ENCODE measurements around the gene FLT3LG. TPM values are rescaled to one million over a fixed set of nuclear protein-coding genes. Genes with fewer than 3 reads are reported as not detected.
"Not testable (repeated sequence)": the region's sequence is repeated elsewhere in the genome, so short reads cannot be mapped to it uniquely, and the experiment has no call there.

The FLT3LG gene
- total and polyA plus RNA-seq, 12 donors: 1.6 to 14.8 (median 3.7) TPM

- WGBS, 2 donors: 92 to 94% methylated on average over 12 of the region's 12 CpGs
- ATAC-seq (no peak), DNase-seq (no peak)
- Histone ChIP-seq H3K4me3 (no peak overlapping the region), H3K4me1 (peaks cover 0 to 32% (median 18%) of the 10 kb centered on the region in 9 donors), H3K36me3 (peaks cover 0 to 46% (median 0%) of the 10 kb centered on the region in 9 donors), H3K27me3 (no peaks in the 10 kb centered on the region), H3K9me3 (no peaks in the 10 kb centered on the region), H3K27ac (no peak overlapping the region)
- intact Hi-C loops (cut with DNase I): no loop called here
- TF ChIP-seq CTCF (IDR thresholded peaks at IDR 0.05): no peak
These were observed 14.6 kb upstream of the FLT3LG start for GRCh38 chr19:49459388-49459787.

GRCh38 chr19:49461130-49461529 lies 12.9 kb upstream of the FLT3LG start:
- H3K4me3 ChIP-seq; DNase-seq; intact Hi-C loops (cut with DNase I); H3K27ac ChIP-seq; H3K9me3 ChIP-seq; H3K27me3 ChIP-seq; ATAC-seq: not testable (repeated sequence)
- 0% methylated on average over 1 of the region's 1 CpG; no CpG with 5 or more reads in 1 of the 2 donors for WGBS, 2 donors
- Histone ChIP-seq H3K4me1 (peaks cover 0 to 22% (median 8%) of the 10 kb centered on the region in 9 donors), H3K36me3 (peaks cover 0 to 57% (median 6%) of the 10 kb centered on the region in 9 donors)

DNA sequence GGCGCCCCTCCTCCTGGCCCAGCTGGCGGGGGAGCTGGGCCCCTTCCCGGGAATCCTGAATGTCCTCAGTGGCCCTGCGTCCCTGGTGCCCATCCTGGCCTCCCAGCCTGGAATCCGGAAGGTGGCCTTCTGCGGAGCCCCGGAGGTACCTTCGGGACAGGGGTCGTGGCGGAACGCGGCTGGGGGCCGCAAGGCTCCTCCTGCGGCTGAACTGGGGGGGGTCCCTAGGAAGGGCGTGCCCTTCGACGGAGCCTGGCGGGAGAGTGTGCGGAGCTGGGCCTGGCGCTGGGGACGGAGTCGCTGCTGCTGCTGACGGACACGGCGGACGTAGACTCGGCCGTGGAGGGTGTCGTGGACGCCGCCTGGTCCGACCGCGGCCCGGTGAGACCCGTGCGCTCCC lies 12.4 kb upstream of the FLT3LG start:
- Histone ChIP-seq H3K4me1 (peaks cover 0 to 16% (median 5%) of the 10 kb centered on the region in 9 donors), H3K9me3 (no peaks in the 10 kb centered on the region), H3K27me3 (no peaks in the 10 kb centered on the region), H3K36me3 (peaks cover 0 to 59% (median 7%) of the 10 kb centered on the region in 9 donors), H3K27ac (no peak overlapping the region), H3K4me3 (no peak overlapping the region)
- DNase-seq (no peak), ATAC-seq (no peak)
- intact Hi-C loops (cut with DNase I): no loop called here
- TF ChIP-seq CTCF (IDR thresholded peaks at IDR 0.05): no peak
- 98% methylated on average over 37 of the region's 37 CpGs for WGBS, 2 donors

- no peaks in the 10 kb centered on the region for H3K9me3 ChIP-seq
- no peak overlapping the region for H3K4me3 ChIP-seq
- no peak for DNase-seq
- peaks cover 0 to 65% (median 7%) of the 10 kb centered on the region in 9 donors for H3K36me3 ChIP-seq
- no peak overlapping the region for H3K27ac ChIP-seq
- no peaks in the 10 kb centered on the region for H3K27me3 ChIP-seq
- TF ChIP-seq CTCF (IDR thresholded peaks at IDR 0.05): no peak
- H3K4me1 ChIP-seq: peaks cover 0 to 9% (median 0%) of the 10 kb centered on the region in 9 donors
- intact Hi-C loops (cut with DNase I): no loop called here
- 87 to 89% methylated on average over 12 of the region's 12 CpGs for WGBS, 2 donors
- no peak for ATAC-seq
These were observed 11.5 kb upstream of the FLT3LG start for GRCh38 chr19:49462492-49462891.

- H3K27ac ChIP-seq: no peak overlapping the region
- 93% methylated on average over 39 of the region's 39 CpGs for WGBS, 2 donors
- peaks cover 0 to 12% (median 8%) of the 10 kb centered on the region in 9 donors for H3K4me1 ChIP-seq
- no peaks in the 10 kb centered on the region for H3K9me3 ChIP-seq
- no peak for TF ChIP-seq CTCF (IDR thresholded peaks at IDR 0.05)
- intact Hi-C loops (cut with DNase I): no loop called here
- H3K4me3 ChIP-seq: no peak overlapping the region
- peaks cover 0 to 58% (median 7%) of the 10 kb centered on the region in 9 donors for H3K36me3 ChIP-seq
- ATAC-seq (peak in 1 of 8 donors; percentile 28), DNase-seq (no peak)
- H3K27me3 ChIP-seq: no peaks in the 10 kb centered on the region
These were observed 9.9 kb upstream of the FLT3LG start for GRCh38 chr19:49463960-49464740.
